Stimulated activated CD4-positive, alpha-beta T cell treated with anti-CD3 and anti-CD28 coated beads, Interleukin-2, amount 100 ng/mL, for 24 hours (primary cell): ENCODE measurements around the gene ST3GAL3.

Experiments used
- DNase-seq, 2 donors: peaks; one replicate each; pipeline ENCODE4 v3.0.0-alpha.2; 2020

Gene ST3GAL3

GRCh38 chr1:43970911-43971310 is 263.6 kb downstream of the ST3GAL3 start:
- DNase-seq = no peak

GRCh38 chr1:43971336-43971980 is 264.1 kb downstream of the ST3GAL3 start:
- no peak for DNase-seq

GRCh38 chr1:43973981-43974442 is 266.7 kb downstream of the ST3GAL3 start:
- no peak for DNase-seq

- DNase-seq = peak; percentile 97 to 98
These were observed 267.3 kb downstream of the ST3GAL3 start, which contains the start of gene ATP6V0B for GRCh38 chr1:43974443-43975248. Gene ATP6V0B (plus strand): TSS chr1:43974960. CDS start chr1:43975041, 81 bp downstream.

GRCh38 chr1:43975249-43975961 is 268.1 kb downstream of the ST3GAL3 start:
- DNase-seq = peak; percentile 25 to 41

GRCh38 chr1:43976045-43976444 is 268.7 kb downstream of the ST3GAL3 start:
- DNase-seq = no peak

- DNase-seq = no peak
These were observed 269.6 kb downstream of the ST3GAL3 start for GRCh38 chr1:43976890-43977289.

GRCh38 chr1:43977376-43978263 is 270.3 kb downstream of the ST3GAL3 start:
- DNase-seq = no peak

GRCh38 chr1:43978264-43978550 is 270.9 kb downstream of the ST3GAL3 start:
- no peak for DNase-seq

GRCh38 chr1:43978551-43979260 is 271.4 kb downstream of the ST3GAL3 start, which contains the start of gene B4GALT2:
Gene B4GALT2 (plus strand): TSS chr1:43979210. CDS start chr1:43981161, 1,951 bp downstream.
- peak; percentile 41 to 66 for DNase-seq

GRCh38 chr1:43979261-43979527 is 271.9 kb downstream of the ST3GAL3 start:
- DNase-seq = no peak

- peak; percentile 36 to 61 for DNase-seq
These were observed 272.4 kb downstream of the ST3GAL3 start for GRCh38 chr1:43979528-43980254.

GRCh38 chr1:43980255-43981134 is 273.2 kb downstream of the ST3GAL3 start:
- no peak for DNase-seq
